C4-2B (cell line): ENCODE measurements around the gene OTOG.

Experiments used
- CTCF ChIP-seq: fragments of 450-650 bp; conservative IDR thresholded peaks from 2 replicates; pipeline ENCODE4 v1.5.1; 2017; ENCODE audit warnings: mild to moderate bottlenecking
- ZFX ChIP-seq: fragments of 450-650 bp; IDR thresholded peaks from 2 replicates; pipeline ENCODE4 v1.6.1; 2017

- TF ChIP-seq CTCF: no peak
- no peak for TF ChIP-seq ZFX
These were observed 102.6 kb downstream of the OTOG start for GRCh38 chr11:17649696-17650095.
